ENCODE data around the gene ANXA2. TPM values are rescaled to one million over a fixed set of nuclear protein-coding genes. Genes with fewer than 3 reads are reported as not detected.

The ANXA2 gene
- polyA plus RNA-seq (ENCODE audit: insufficient read length in 3 of 3), result 100 to 1,000 TPM; 462 to 559 (median 550) TPM
- long read RNA-seq, donor 1, transcript ANXA2-204 (13 exons, 1,435 nt), result major isoform, 117 of 288 reads
- long read RNA-seq, donor 1, transcript ANXA2-203 (14 exons, 1,444 nt), result minor isoform, 5 of 288 reads
- long read RNA-seq, donor 1, partial matches to known transcripts, result 157 of 288 reads
- long read RNA-seq, donor 1, other reads (novel, unspliced or antisense), result 6 of 288 reads
- long read RNA-seq, donor 2, transcript ANXA2-204 (13 exons, 1,435 nt), result major isoform, 138 of 346 reads
- long read RNA-seq, donor 2, transcript ANXA2-203 (14 exons, 1,444 nt), result minor isoform, 8 of 346 reads
- long read RNA-seq, donor 2, partial matches to known transcripts, result 188 of 346 reads
- long read RNA-seq, donor 2, other reads (novel, unspliced or antisense), result 10 of 346 reads
- long read RNA-seq, donor 3, transcript ANXA2-204 (13 exons, 1,435 nt), result major isoform, 269 of 501 reads
- long read RNA-seq, donor 3, transcript ANXA2-203 (14 exons, 1,444 nt), result minor isoform, 11 of 501 reads
- long read RNA-seq, donor 3, partial matches to known transcripts, result 201 of 501 reads
- long read RNA-seq, donor 3, other reads (novel, unspliced or antisense), result 17 of 501 reads
- long read RNA-seq, donor 4, transcript ANXA2-203 (14 exons, 1,444 nt), result minor isoform, 8 of 252 reads
- long read RNA-seq, donor 4, transcript ANXA2-204 (13 exons, 1,435 nt), result major isoform, 143 of 252 reads
- long read RNA-seq, donor 4, partial matches to known transcripts, result 88 of 252 reads
- long read RNA-seq, donor 4, other reads (novel, unspliced or antisense), result 5 of 252 reads
- long read RNA-seq, donor 5, result 0 reads
- long read RNA-seq, donor 6, transcript ANXA2-204 (13 exons, 1,435 nt), result major isoform, 128 of 297 reads
- long read RNA-seq, donor 6, partial matches to known transcripts, result 162 of 297 reads
- long read RNA-seq, donor 6, other reads (novel, unspliced or antisense), result 0 of 297 reads
- long read RNA-seq, donor 7, transcript ANXA2-204 (13 exons, 1,435 nt), result major isoform, 207 of 472 reads
- long read RNA-seq, donor 7, transcript ANXA2-203 (14 exons, 1,444 nt), result minor isoform, 8 of 472 reads
- long read RNA-seq, donor 7, partial matches to known transcripts, result 241 of 472 reads
- long read RNA-seq, donor 7, other reads (novel, unspliced or antisense), result 12 of 472 reads
- long read RNA-seq, donor 8, result 0 reads
- long read RNA-seq, donor 9, transcript ANXA2-204 (13 exons, 1,435 nt), result major isoform, 153 of 304 reads
- long read RNA-seq, donor 9, transcript ANXA2-203 (14 exons, 1,444 nt), result minor isoform, 16 of 304 reads
- long read RNA-seq, donor 9, partial matches to known transcripts, result 132 of 304 reads
- long read RNA-seq, donor 9, other reads (novel, unspliced or antisense), result 0 of 304 reads
- long read RNA-seq, donor 10, transcript ANXA2-222 (7 exons, 1,076 nt), result minor isoform, 6 of 400 reads
- long read RNA-seq, donor 10, transcript ANXA2-203 (14 exons, 1,444 nt), result minor isoform, 12 of 400 reads
- long read RNA-seq, donor 10, transcript ANXA2-204 (13 exons, 1,435 nt), result major isoform, 182 of 400 reads
- long read RNA-seq, donor 10, partial matches to known transcripts, result 192 of 400 reads
- long read RNA-seq, donor 10, other reads (novel, unspliced or antisense), result 7 of 400 reads
- long read RNA-seq, donor 11, transcript ANXA2-203 (14 exons, 1,444 nt), result minor isoform, 5 of 241 reads
- long read RNA-seq, donor 11, transcript ANXA2-204 (13 exons, 1,435 nt), result major isoform, 160 of 241 reads
- long read RNA-seq, donor 11, partial matches to known transcripts, result 70 of 241 reads
- long read RNA-seq, donor 11, other reads (novel, unspliced or antisense), result 5 of 241 reads
- long read RNA-seq, donor 12, transcript ANXA2-204 (13 exons, 1,435 nt), result major isoform, 73 of 167 reads
- long read RNA-seq, donor 12, partial matches to known transcripts, result 92 of 167 reads
- long read RNA-seq, donor 12, other reads (novel, unspliced or antisense), result 0 of 167 reads
- long read RNA-seq, donor 13, result 0 reads
- long read RNA-seq, donor 14, transcript ANXA2-203 (14 exons, 1,444 nt), result minor isoform, 5 of 360 reads
- long read RNA-seq, donor 14, transcript ANXA2-204 (13 exons, 1,435 nt), result major isoform, 193 of 360 reads
- long read RNA-seq, donor 14, partial matches to known transcripts, result 142 of 360 reads
- long read RNA-seq, donor 14, other reads (novel, unspliced or antisense), result 18 of 360 reads
- long read RNA-seq, donor 15, transcript ANXA2-203 (14 exons, 1,444 nt), result minor isoform, 5 of 158 reads
- long read RNA-seq, donor 15, transcript ANXA2-204 (13 exons, 1,435 nt), result major isoform, 71 of 158 reads
- long read RNA-seq, donor 15, partial matches to known transcripts, result 75 of 158 reads
- long read RNA-seq, donor 15, other reads (novel, unspliced or antisense), result 6 of 158 reads
- long read RNA-seq, donor 16, transcript ANXA2-204 (13 exons, 1,435 nt), result major isoform, 437 of 819 reads
- long read RNA-seq, donor 16, transcript ANXA2-203 (14 exons, 1,444 nt), result minor isoform, 14 of 819 reads
- long read RNA-seq, donor 16, partial matches to known transcripts, result 303 of 819 reads
- long read RNA-seq, donor 16, other reads (novel, unspliced or antisense), result 60 of 819 reads

GRCh38 chr15:60397772-60398445 lies at the start of gene ANXA2:
ANXA2 (minus strand) TSS chr15:60397986; CDS start chr15:60386075, 11,911 bp downstream.
- peak in 5 of 11 donors; percentile 45 to 66 (median 63) for DNase-seq (ENCODE audit: extremely low read depth in 1 of 11, low read depth in 9 of 11, low spot score in 4 of 11)

GRCh38 chr15:60444289-60444912 lies 46.6 kb upstream of the ANXA2 start:
- DNase-seq (ENCODE audit: extremely low read depth in 1 of 11, low read depth in 9 of 11, low spot score in 4 of 11), result peak in 1 of 11 donors; percentile 20

- no peak for DNase-seq (ENCODE audit: extremely low read depth in 1 of 11, low read depth in 9 of 11, low spot score in 4 of 11)
Observed at GRCh38 chr15:60442763-60443162, 45.0 kb upstream of the ANXA2 start.

- DNase-seq (ENCODE audit: extremely low read depth in 1 of 11, low read depth in 9 of 11, low spot score in 4 of 11), result no peak
Observed at GRCh38 chr15:60442031-60442650, 44.4 kb upstream of the ANXA2 start.

GRCh38 chr15:60441331-60441730 lies 43.5 kb upstream of the ANXA2 start:
- no peak for DNase-seq (ENCODE audit: extremely low read depth in 1 of 11, low read depth in 9 of 11, low spot score in 4 of 11)

- DNase-seq (ENCODE audit: extremely low read depth in 1 of 11, low read depth in 9 of 11, low spot score in 4 of 11), result no peak
Observed at GRCh38 chr15:60438646-60439045, 40.9 kb upstream of the ANXA2 start.

- DNase-seq (ENCODE audit: extremely low read depth in 1 of 11, low read depth in 9 of 11, low spot score in 4 of 11), result no peak
Observed at GRCh38 chr15:60428935-60429334, 31.1 kb upstream of the ANXA2 start.

- DNase-seq (ENCODE audit: extremely low read depth in 1 of 11, low read depth in 9 of 11, low spot score in 4 of 11), result peak in 1 of 11 donors; percentile 40
Observed at GRCh38 chr15:60426870-60427508, 29.2 kb upstream of the ANXA2 start.

- DNase-seq (ENCODE audit: extremely low read depth in 1 of 11, low read depth in 9 of 11, low spot score in 4 of 11), result no peak
Observed at GRCh38 chr15:60425461-60425860, 27.7 kb upstream of the ANXA2 start.

GRCh38 chr15:60424006-60424405 lies 26.2 kb upstream of the ANXA2 start:
- DNase-seq (ENCODE audit: extremely low read depth in 1 of 11, low read depth in 9 of 11, low spot score in 4 of 11), result no peak

GRCh38 chr15:60423537-60423936 lies 25.8 kb upstream of the ANXA2 start:
- DNase-seq (ENCODE audit: extremely low read depth in 1 of 11, low read depth in 9 of 11, low spot score in 4 of 11), result peak in 9 of 11 donors; percentile 46 to 83 (median 69)

- no peak for DNase-seq (ENCODE audit: extremely low read depth in 1 of 11, low read depth in 9 of 11, low spot score in 4 of 11)
Observed at GRCh38 chr15:60421544-60421943, 23.8 kb upstream of the ANXA2 start.

GRCh38 chr15:60420203-60420716 lies 22.5 kb upstream of the ANXA2 start:
- DNase-seq (ENCODE audit: extremely low read depth in 1 of 11, low read depth in 9 of 11, low spot score in 4 of 11), result no peak

GRCh38 chr15:60419753-60420152 lies 22.0 kb upstream of the ANXA2 start:
- no peak for DNase-seq (ENCODE audit: extremely low read depth in 1 of 11, low read depth in 9 of 11, low spot score in 4 of 11)
